Measurements from ENCODE around the gene ARFIP1. TPM values are rescaled to one million over a fixed set of nuclear protein-coding genes. Genes with fewer than 3 reads are reported as not detected.

ARFIP1 gene
- total and polyA plus RNA-seq, 9 of the 15 experiments (the other 6 are each of a cell fraction or from before 2014, with no cell fraction given) = 14.1 to 25.1 (median 20.9) TPM

GRCh38 chr4:152944666-152945320 is 165.0 kb downstream of the ARFIP1 start:
- ChIA-PET POLR2A (interaction anchor here (0.6 to 1.0 kb wide), 2 partner anchors 24 to 61 kb away, joined by 3 read pairs; no protein-coding TSS in a partner anchor), CTCF (ENCODE audit: low intra/inter-chr PET ratio) (no interaction called here)
- H3K9me3 ChIP-seq (replicated peaks; ENCODE audit: control insufficient read depth, insufficient read depth, low read depth, low read length) = no peaks in the 10 kb centered on the region
- H3K4me2 ChIP-seq (ENCODE audit: insufficient read depth, low read length) = no peak overlapping the region
- no peaks in the 10 kb centered on the region for H3K9me1 ChIP-seq (ENCODE audit: control insufficient read depth, insufficient read depth, low read length)
- in situ Hi-C loops (cut with MboI) (no loop called here), intact Hi-C loops (cut with micrococcal nuclease) (no loop called here)
- H2AFZ ChIP-seq (ENCODE audit: low read depth, low read length) = no peak overlapping the region
- ATAC-seq (no peak), DNase-seq (ENCODE audit: extremely low read depth in 1 of 4, low spot score in 3 of 4) (no peak), FAIRE-seq (no peak)
- peaks cover 3% of the 10 kb centered on the region; the same call in 1 of the 2 replicates for H4K20me1 ChIP-seq (replicated peaks; ENCODE audit: control insufficient read depth, insufficient read depth, low read length)
- no peak for TF ChIP-seq BRF1 (IDR thresholded peaks at IDR 0.05; ENCODE audit: borderline replicate concordance, extremely low read depth, insufficient read length)
- TF ChIP-seq, protein P1, sequence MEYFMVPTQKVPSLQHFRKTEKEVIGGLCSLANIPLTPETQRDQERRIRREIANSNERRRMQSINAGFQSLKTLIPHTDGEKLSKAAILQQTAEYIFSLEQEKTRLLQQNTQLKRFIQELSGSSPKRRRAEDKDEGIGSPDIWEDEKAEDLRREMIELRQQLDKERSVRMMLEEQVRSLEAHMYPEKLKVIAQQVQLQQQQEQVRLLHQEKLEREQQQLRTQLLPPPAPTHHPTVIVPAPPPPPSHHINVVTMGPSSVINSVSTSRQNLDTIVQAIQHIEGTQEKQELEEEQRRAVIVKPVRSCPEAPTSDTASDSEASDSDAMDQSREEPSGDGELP (CRISPR knock-in tag; IDR thresholded peaks at IDR 0.05; ENCODE audit: borderline replicate concordance) = no peak
- TF ChIP-seq POLR2G (IDR thresholded peaks at IDR 0.05; ENCODE audit: low read depth, low read length) = no peak
- no peak for TF ChIP-seq DNMT1 (IDR thresholded peaks at IDR 0.05)
- TF ChIP-seq, protein P2, sequence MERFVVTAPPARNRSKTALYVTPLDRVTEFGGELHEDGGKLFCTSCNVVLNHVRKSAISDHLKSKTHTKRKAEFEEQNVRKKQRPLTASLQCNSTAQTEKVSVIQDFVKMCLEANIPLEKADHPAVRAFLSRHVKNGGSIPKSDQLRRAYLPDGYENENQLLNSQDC (CRISPR knock-in tag; IDR thresholded peaks at IDR 0.05) = no peak
- TF ChIP-seq POLR3A (IDR thresholded peaks at IDR 0.05; ENCODE audit: borderline replicate concordance, extremely low read depth, insufficient read depth, insufficient read length) = no peak
- TF ChIP-seq TAF9B (IDR thresholded peaks at IDR 0.05; ENCODE audit: partially characterized antibody) = no peak
- TF ChIP-seq, protein P3, sequence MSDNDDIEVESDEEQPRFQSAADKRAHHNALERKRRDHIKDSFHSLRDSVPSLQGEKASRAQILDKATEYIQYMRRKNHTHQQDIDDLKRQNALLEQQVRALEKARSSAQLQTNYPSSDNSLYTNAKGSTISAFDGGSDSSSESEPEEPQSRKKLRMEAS (CRISPR knock-in tag; IDR thresholded peaks at IDR 0.05) = no peak
- TF ChIP-seq ZNF436 (CRISPR knock-in tag; IDR thresholded peaks at IDR 0.05) = no peak
- TF ChIP-seq CHCHD3 (CRISPR knock-in tag; IDR thresholded peaks at IDR 0.05) = no peak
- TF ChIP-seq, protein P4, sequence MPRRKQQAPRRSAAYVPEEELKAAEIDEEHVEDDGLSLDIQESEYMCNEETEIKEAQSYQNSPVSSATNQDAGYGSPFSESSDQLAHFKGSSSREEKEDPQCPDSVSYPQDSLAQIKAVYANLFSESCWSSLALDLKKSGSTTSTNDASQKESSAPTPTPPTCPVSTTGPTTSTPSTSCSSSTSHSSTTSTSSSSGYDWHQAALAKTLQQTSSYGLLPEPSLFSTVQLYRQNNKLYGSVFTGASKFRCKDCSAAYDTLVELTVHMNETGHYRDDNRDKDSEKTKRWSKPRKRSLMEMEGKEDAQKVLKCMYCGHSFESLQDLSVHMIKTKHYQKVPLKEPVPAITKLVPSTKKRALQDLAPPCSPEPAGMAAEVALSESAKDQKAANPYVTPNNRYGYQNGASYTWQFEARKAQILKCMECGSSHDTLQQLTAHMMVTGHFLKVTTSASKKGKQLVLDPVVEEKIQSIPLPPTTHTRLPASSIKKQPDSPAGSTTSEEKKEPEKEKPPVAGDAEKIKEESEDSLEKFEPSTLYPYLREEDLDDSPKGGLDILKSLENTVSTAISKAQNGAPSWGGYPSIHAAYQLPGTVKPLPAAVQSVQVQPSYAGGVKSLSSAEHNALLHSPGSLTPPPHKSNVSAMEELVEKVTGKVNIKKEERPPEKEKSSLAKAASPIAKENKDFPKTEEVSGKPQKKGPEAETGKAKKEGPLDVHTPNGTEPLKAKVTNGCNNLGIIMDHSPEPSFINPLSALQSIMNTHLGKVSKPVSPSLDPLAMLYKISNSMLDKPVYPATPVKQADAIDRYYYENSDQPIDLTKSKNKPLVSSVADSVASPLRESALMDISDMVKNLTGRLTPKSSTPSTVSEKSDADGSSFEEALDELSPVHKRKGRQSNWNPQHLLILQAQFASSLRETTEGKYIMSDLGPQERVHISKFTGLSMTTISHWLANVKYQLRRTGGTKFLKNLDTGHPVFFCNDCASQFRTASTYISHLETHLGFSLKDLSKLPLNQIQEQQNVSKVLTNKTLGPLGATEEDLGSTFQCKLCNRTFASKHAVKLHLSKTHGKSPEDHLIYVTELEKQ (CRISPR knock-in tag; IDR thresholded peaks at IDR 0.05) = no peak
- TF ChIP-seq, protein P5, sequence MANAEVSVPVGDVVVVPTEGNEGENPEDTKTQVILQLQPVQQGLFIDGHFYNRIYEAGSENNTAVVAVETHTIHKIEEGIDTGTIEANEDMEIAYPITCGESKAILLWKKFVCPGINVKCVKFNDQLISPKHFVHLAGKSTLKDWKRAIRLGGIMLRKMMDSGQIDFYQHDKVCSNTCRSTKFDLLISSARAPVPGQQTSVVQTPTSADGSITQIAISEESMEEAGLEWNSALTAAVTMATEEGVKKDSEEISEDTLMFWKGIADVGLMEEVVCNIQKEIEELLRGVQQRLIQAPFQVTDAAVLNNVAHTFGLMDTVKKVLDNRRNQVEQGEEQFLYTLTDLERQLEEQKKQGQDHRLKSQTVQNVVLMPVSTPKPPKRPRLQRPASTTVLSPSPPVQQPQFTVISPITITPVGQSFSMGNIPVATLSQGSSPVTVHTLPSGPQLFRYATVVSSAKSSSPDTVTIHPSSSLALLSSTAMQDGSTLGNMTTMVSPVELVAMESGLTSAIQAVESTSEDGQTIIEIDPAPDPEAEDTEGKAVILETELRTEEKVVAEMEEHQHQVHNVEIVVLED (CRISPR knock-in tag; IDR thresholded peaks at IDR 0.05) = no peak
- no peak for TF ChIP-seq MEF2D (tag; conservative IDR thresholded peaks at IDR 0.05; ENCODE audit: low read depth)
- H3K27ac ChIP-seq (ENCODE audit: extremely low read depth, low read depth, low read length) = no peak overlapping the region
- no peak overlapping the region for H3K4me3 ChIP-seq
- WGBS (ENCODE audit: insufficient coverage, low coverage, missing lambda C conversion rate) = 3% methylated on average over 4 of the region's 4 CpGs
- peaks cover 0 to 3% of the 10 kb centered on the region in 2 experiments; a peak in 2 of 5 replicates for H3K4me1 ChIP-seq (replicated peaks in 1 of 2; ENCODE audit: control insufficient read depth in 2 of 2, insufficient read depth in 2 of 2, low read length in 2 of 2)
- H3K27me3 ChIP-seq (ENCODE audit: control insufficient read depth in 2 of 2, insufficient read depth in 2 of 2, low read length in 2 of 2) = peaks cover 11 to 15% of the 10 kb centered on the region in 2 experiments
- BruUV-seq (replicated peaks) = no TSS peak
- no peaks in the 10 kb centered on the region for H3K79me2 ChIP-seq (ENCODE audit: control insufficient read depth, insufficient read depth, low read length)
- no peaks in the 10 kb centered on the region for H3K36me3 ChIP-seq (ENCODE audit: control insufficient read depth, insufficient read depth, low read length)
- H3K9ac ChIP-seq (ENCODE audit: insufficient read depth in 1 of 2, low read depth in 2 of 2, low read length in 2 of 2) = no peak overlapping the region
